ENCODE results near the gene ATAD1.

- TF ChIP-seq, protein P1, sequence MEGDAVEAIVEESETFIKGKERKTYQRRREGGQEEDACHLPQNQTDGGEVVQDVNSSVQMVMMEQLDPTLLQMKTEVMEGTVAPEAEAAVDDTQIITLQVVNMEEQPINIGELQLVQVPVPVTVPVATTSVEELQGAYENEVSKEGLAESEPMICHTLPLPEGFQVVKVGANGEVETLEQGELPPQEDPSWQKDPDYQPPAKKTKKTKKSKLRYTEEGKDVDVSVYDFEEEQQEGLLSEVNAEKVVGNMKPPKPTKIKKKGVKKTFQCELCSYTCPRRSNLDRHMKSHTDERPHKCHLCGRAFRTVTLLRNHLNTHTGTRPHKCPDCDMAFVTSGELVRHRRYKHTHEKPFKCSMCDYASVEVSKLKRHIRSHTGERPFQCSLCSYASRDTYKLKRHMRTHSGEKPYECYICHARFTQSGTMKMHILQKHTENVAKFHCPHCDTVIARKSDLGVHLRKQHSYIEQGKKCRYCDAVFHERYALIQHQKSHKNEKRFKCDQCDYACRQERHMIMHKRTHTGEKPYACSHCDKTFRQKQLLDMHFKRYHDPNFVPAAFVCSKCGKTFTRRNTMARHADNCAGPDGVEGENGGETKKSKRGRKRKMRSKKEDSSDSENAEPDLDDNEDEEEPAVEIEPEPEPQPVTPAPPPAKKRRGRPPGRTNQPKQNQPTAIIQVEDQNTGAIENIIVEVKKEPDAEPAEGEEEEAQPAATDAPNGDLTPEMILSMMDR (IDR thresholded peaks at IDR 0.05) = no peak
- TF ChIP-seq POLR2A (IDR thresholded peaks at IDR 0.05) = no peak
Measured at GRCh38 chr10:87703771-87704170, 114.3 kb downstream of the ATAD1 start.

Measured in testis (tissue), 2 donors.